Measurements from ENCODE around the gene ATP6V0E1.
A peak's percentile ranks its signal among the peaks of the same experiment; 100 is the strongest.
"Not testable (repeated sequence)": the region's sequence is repeated elsewhere in the genome, so short reads cannot be mapped to it uniquely, and the experiment has no call there.

ATP6V0E1 gene

DNA sequence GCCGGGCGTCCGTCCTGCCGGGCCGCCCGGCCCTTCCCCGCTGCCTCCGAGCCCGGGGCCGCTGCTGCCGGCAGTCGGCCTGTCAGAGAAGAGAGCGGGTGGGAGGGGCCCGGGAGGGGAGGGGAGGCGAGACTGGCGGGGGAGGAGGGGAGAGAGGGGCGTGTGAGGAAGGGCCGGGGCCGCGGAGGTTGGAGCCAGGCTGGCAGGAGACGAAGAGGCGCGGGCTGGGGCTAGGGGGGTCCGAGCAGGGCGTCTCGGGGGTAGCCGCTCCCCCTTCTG is 73.2 kb downstream of the ATP6V0E1 start:
- H3K27me3 ChIP-seq (ENCODE audit: low read depth, low read length): no peaks in the 10 kb centered on the region
- no peaks in the 10 kb centered on the region for H3K9me3 ChIP-seq (ENCODE audit: control insufficient read depth in 1 of 2, low read length in 2 of 2)
- H3K4me3 ChIP-seq (ENCODE audit: low read depth in 1 of 2, low read length in 2 of 2): peak overlapping the region; percentile 79 to 100
- H3K27ac ChIP-seq (ENCODE audit: low read length): peak overlapping the region; percentile 60
- H3K36me3 ChIP-seq (ENCODE audit: control insufficient read depth in 1 of 2, insufficient read depth in 2 of 2, low read length in 2 of 2): peaks cover 0 to 7% of the 10 kb centered on the region in 2 donors
- H3K4me1 ChIP-seq (ENCODE audit: control insufficient read depth in 1 of 2, insufficient read depth in 2 of 2, low read length in 2 of 2): peaks cover 7 to 29% of the 10 kb centered on the region in 2 donors

DNA sequence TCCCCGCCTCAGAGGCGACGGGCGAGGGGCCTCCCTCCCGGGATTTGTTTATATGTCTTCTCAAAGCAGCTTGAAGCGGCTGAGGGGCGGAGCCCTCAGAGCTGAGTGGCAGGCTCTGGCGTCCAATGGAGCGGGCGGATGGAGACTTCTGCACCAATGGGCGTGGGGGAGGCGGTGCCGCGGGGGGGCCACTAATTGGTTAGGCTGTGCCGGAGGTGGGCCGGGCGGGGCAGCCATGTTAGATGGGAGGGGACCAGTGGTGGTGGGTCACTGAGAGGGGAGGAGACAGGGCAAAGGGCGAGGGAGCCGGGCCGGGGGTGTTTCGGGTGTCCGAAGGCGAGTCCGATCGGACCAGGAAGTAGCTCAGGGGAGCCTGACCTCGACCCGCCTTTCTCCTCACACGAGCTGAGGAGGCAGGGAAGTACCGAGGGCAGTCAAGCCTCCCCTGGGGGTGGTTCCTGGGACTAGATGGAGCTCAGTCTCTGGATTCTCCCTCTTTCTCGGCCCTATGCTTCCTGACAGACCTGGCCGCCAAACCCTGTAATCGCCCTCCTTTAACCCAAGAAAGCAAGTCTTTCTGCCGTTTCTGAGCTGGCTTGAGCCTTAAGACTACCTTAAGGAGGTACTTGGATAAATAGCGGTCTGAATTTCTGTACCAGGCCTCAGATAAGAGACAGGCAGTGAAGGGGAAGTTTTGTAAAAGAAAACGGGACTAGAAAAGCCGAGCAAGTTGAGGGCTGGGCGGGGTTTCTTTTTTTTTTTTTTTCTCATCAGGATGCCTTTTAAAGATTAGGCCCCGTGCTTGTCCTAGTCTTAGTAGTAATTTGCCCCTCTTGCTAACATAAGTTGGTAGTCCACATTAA is 73.7 kb downstream of the ATP6V0E1 start:
- Histone ChIP-seq H3K27ac (ENCODE audit: low read length) (peak overlapping the region; percentile 93), H3K4me1 (ENCODE audit: control insufficient read depth in 1 of 2, insufficient read depth in 2 of 2, low read length in 2 of 2) (peaks cover 7 to 31% of the 10 kb centered on the region in 2 donors), H3K36me3 (ENCODE audit: control insufficient read depth in 1 of 2, insufficient read depth in 2 of 2, low read length in 2 of 2) (peaks cover 0 to 7% of the 10 kb centered on the region in 2 donors), H3K4me3 (ENCODE audit: low read depth in 1 of 2, low read length in 2 of 2) (peak overlapping the region; percentile 79 to 100), H3K27me3 (ENCODE audit: low read depth, low read length) (no peaks in the 10 kb centered on the region), H3K9me3 (ENCODE audit: control insufficient read depth in 1 of 2, low read length in 2 of 2) (no peaks in the 10 kb centered on the region)

DNA sequence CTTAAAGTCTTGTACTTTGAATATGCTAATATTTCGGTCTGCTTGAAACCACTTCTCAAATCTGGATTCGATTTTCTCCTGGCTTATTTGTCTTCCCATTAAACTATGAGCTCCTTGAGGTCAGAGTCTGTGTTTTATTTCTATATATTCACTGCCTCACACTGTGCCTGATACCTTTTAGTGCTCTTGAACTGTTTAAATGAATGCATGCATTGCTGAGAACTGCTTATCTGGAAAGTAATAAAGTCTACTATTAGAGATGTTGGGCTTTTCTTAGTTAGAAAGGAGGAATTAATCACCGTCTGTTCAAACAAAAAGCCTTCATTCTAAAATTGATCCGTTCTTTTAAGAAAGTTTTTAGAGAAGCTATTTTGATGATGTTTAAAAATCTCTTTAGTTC is 78.6 kb downstream of the ATP6V0E1 start:
- H3K4me3 ChIP-seq (ENCODE audit: low read depth in 1 of 2, low read length in 2 of 2): no peak overlapping the region
- H3K27ac ChIP-seq (ENCODE audit: low read length): no peak overlapping the region
- H3K9me3 ChIP-seq (ENCODE audit: control insufficient read depth in 1 of 2, low read length in 2 of 2): no peaks in the 10 kb centered on the region
- H3K27me3 ChIP-seq (ENCODE audit: low read depth, low read length): no peaks in the 10 kb centered on the region
- H3K4me1 ChIP-seq (ENCODE audit: control insufficient read depth in 1 of 2, insufficient read depth in 2 of 2, low read length in 2 of 2): peaks cover 4 to 36% of the 10 kb centered on the region in 2 donors
- H3K36me3 ChIP-seq (ENCODE audit: control insufficient read depth in 1 of 2, insufficient read depth in 2 of 2, low read length in 2 of 2): no peaks in the 10 kb centered on the region

DNA sequence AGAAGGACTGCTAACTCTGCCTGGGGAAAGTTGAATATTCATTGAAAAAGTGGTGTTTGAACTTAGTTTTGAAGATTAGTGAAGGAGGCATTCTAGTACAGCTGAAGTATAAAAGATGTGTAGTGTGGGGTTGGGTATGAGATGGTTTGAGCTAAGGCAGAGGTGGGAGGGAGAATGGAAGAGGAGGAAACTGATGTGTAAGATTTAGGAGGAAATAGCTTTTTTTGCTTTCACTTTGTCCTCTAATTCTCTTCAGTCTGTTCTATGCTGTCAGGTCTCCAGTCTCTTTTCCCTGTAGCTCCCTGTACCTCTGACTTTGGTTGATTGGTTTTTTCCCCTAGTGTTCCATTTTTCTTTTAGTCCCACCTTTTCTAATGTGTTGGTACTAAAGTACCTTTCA is 81.6 kb downstream of the ATP6V0E1 start:
- Histone ChIP-seq H3K27ac (ENCODE audit: low read length) (no peak overlapping the region), H3K9me3 (ENCODE audit: control insufficient read depth in 1 of 2, low read length in 2 of 2) (no peaks in the 10 kb centered on the region), H3K4me1 (ENCODE audit: control insufficient read depth in 1 of 2, insufficient read depth in 2 of 2, low read length in 2 of 2) (peaks cover 0 to 18% of the 10 kb centered on the region in 2 donors), H3K36me3 (ENCODE audit: control insufficient read depth in 1 of 2, insufficient read depth in 2 of 2, low read length in 2 of 2) (no peaks in the 10 kb centered on the region), H3K27me3 (ENCODE audit: low read depth, low read length) (no peaks in the 10 kb centered on the region), H3K4me3 (ENCODE audit: low read depth in 1 of 2, low read length in 2 of 2) (no peak overlapping the region)

DNA sequence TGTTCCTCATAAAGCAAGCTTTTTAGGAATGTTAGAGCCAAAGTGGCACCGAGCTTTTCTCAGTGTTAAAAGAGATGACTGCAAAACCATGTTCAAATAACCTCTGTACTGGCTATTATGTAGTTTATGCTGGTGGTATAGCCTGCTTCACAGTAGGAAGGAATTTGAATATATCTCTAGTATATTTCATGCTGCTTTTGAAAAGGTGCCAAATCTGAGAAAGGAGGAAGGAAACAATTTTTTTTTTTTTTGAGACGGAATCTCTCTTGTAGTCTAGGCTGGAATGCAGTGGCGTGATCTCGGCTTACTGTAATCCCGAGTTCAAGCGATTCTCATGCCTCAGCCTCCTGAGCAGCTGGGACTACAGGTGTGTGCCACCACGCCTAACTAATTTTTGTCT is 86.1 kb downstream of the ATP6V0E1 start:
- no peaks in the 10 kb centered on the region for H3K9me3 ChIP-seq (ENCODE audit: control insufficient read depth in 1 of 2, low read length in 2 of 2)
- no peaks in the 10 kb centered on the region for H3K36me3 ChIP-seq (ENCODE audit: control insufficient read depth in 1 of 2, insufficient read depth in 2 of 2, low read length in 2 of 2)
- H3K27ac ChIP-seq (ENCODE audit: low read length): no peak overlapping the region
- H3K4me3 ChIP-seq (ENCODE audit: low read depth in 1 of 2, low read length in 2 of 2): no peak overlapping the region
- no peaks in the 10 kb centered on the region for H3K27me3 ChIP-seq (ENCODE audit: low read depth, low read length)
- peaks cover 0 to 11% of the 10 kb centered on the region in 2 donors for H3K4me1 ChIP-seq (ENCODE audit: control insufficient read depth in 1 of 2, insufficient read depth in 2 of 2, low read length in 2 of 2)

DNA sequence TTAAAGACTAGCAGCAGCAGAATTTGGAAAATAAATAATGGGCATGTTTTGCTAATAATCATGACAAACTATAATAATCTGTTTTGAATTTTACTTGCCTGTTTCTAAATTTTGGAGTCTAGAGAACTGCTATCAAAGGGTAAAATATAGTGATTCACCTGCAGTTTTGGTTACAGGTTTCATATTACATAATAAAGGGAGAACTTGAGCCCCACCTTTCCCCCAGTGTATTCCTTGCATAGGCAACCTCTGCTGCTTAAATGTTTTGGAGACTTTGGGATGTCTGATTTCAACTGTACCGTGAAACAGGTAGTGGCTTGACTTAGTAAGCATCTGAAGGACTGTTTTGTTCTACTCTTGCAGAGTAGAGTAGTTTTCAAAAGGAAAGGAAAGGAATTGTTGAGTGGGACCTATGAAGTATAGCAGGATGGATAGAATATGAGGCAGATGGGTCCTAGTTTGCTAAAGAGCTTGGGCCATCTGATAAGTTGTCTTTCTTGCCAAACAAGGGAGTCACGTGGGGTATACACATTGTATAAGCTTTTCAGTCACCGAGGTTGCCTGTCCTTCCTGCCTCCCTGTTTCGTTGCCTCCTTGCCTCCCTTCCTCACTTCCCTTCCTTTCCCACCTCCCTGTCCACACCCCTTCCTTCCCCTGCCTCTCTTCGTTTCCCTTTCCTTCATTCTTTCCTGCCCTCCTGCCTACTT is 91.7 kb downstream of the ATP6V0E1 start:
- peaks cover 0 to 14% of the 10 kb centered on the region in 2 donors for H3K4me1 ChIP-seq (ENCODE audit: control insufficient read depth in 1 of 2, insufficient read depth in 2 of 2, low read length in 2 of 2)
- H3K27ac ChIP-seq (ENCODE audit: low read length): no peak overlapping the region
- no peaks in the 10 kb centered on the region for H3K27me3 ChIP-seq (ENCODE audit: low read depth, low read length)
- H3K36me3 ChIP-seq (ENCODE audit: control insufficient read depth in 1 of 2, insufficient read depth in 2 of 2, low read length in 2 of 2): no peaks in the 10 kb centered on the region
- H3K9me3 ChIP-seq (ENCODE audit: control insufficient read depth in 1 of 2, low read length in 2 of 2): no peaks in the 10 kb centered on the region
- H3K4me3 ChIP-seq (ENCODE audit: low read depth in 1 of 2, low read length in 2 of 2): no peak overlapping the region

DNA sequence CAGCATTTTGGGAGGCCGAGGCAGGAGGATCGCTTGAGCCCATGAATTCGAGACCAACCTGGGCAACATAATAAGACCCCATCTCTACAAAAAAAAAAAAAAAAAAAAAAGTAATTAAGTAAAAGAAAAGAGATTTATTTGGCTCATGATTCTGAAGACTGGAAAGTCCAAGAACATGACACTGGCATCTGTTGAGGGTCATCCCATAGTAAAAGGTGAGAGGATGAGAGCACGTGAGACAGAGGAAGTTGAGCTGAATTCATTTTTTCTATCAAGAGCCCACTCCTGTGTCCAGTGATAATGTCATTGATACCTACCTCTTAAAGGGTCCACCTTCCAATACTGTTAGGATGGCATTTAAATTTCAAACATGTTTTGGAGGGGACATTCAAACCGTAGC is 92.4 kb downstream of the ATP6V0E1 start:
- peaks cover 0 to 14% of the 10 kb centered on the region in 2 donors for H3K4me1 ChIP-seq (ENCODE audit: control insufficient read depth in 1 of 2, insufficient read depth in 2 of 2, low read length in 2 of 2)

DNA sequence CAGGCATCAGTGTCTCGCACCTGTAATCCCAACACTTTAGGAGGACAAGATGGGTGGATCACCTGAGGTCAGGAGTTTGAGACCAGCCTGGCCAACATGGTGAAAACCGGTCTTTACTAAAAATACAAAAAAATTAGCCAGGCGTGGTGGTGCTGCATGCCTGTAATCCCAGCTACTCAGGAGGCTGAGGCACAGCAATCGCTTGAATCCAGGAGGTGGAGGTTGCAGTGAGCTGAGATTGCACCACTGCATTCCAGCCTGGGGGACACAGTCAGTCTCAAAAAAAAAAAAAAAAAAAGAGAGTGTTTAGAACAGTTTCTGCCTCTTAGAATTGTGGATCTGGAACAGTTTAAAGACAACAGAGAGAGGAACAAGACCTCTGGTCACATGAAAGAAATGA is 92.9 kb downstream of the ATP6V0E1 start:
- H3K36me3 ChIP-seq (ENCODE audit: control insufficient read depth in 1 of 2, insufficient read depth in 2 of 2, low read length in 2 of 2); H3K27me3 ChIP-seq (ENCODE audit: low read depth, low read length); H3K27ac ChIP-seq (ENCODE audit: low read length); H3K4me3 ChIP-seq (ENCODE audit: low read depth in 1 of 2, low read length in 2 of 2); H3K9me3 ChIP-seq (ENCODE audit: control insufficient read depth in 1 of 2, low read length in 2 of 2): not testable (repeated sequence)
- H3K4me1 ChIP-seq (ENCODE audit: control insufficient read depth in 1 of 2, insufficient read depth in 2 of 2, low read length in 2 of 2): peaks cover 0 to 14% of the 10 kb centered on the region in 2 donors

More for the DNA sequence above, 92.4 kb downstream of the ATP6V0E1 start:
- no peak overlapping the region for H3K27ac ChIP-seq (ENCODE audit: low read length)
- no peaks in the 10 kb centered on the region for H3K9me3 ChIP-seq (ENCODE audit: control insufficient read depth in 1 of 2, low read length in 2 of 2)
- no peaks in the 10 kb centered on the region for H3K27me3 ChIP-seq (ENCODE audit: low read depth, low read length)
- H3K36me3 ChIP-seq (ENCODE audit: control insufficient read depth in 1 of 2, insufficient read depth in 2 of 2, low read length in 2 of 2): peaks cover 4% of the 10 kb centered on the region in 2 donors
- no peak overlapping the region for H3K4me3 ChIP-seq (ENCODE audit: low read depth in 1 of 2, low read length in 2 of 2)

DNA sequence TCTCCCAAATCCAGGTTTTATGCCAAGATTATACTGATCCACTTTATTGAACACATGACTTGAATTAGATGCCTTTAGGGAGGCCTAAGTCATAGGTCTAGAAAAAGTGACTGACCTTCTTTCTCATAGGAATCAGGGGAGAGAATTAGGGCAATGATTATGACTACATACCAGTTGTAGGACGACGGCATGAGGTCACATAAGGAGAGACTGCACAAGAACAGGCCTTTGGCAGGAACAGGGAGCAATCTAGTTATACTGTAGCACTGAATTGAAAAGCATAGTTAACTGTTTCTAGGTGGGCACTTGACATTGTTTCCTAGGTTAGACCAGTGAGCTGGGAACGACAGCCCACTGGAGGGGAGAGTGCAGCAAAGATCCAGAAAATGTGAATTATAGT is 95.3 kb downstream of the ATP6V0E1 start:
- Histone ChIP-seq H3K27ac (ENCODE audit: low read length) (no peak overlapping the region), H3K27me3 (ENCODE audit: low read depth, low read length) (no peaks in the 10 kb centered on the region), H3K4me1 (ENCODE audit: control insufficient read depth in 1 of 2, insufficient read depth in 2 of 2, low read length in 2 of 2) (peaks cover 0 to 14% of the 10 kb centered on the region in 2 donors), H3K9me3 (ENCODE audit: control insufficient read depth in 1 of 2, low read length in 2 of 2) (no peaks in the 10 kb centered on the region), H3K36me3 (ENCODE audit: control insufficient read depth in 1 of 2, insufficient read depth in 2 of 2, low read length in 2 of 2) (peaks cover 10 to 17% of the 10 kb centered on the region in 2 donors), H3K4me3 (ENCODE audit: low read depth in 1 of 2, low read length in 2 of 2) (no peak overlapping the region)
